ENCODE results near the gene CHST11. TPM values are rescaled to one million over a fixed set of nuclear protein-coding genes. Genes with fewer than 3 reads are reported as not detected.

Gene CHST11
- total RNA-seq, 8 experiments from 2014 or later = 9.3 to 36.8 (median 12.9) TPM

DNA sequence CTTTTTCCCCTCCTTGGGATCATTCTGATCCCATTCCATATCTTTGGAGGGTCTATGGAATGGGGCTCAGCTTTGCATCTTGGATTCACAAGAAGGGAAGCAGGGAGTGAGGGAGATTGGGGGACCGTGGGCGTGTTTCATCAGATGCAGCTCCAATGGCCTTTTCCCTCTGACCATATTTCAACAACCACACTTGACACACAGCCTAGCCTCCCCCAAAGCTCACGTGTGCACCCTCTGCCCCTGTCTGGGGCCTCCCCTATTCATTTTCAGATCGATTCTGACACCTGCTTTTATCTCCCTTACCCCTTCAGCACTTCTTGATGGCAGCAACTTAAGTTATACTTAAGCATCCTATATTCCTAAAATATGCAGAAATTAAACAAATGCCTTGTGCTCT is 126.6 kb downstream of the CHST11 start:
- H3K4me1 ChIP-seq (replicated peaks in 1 of 2) = peaks cover 17 to 36% of the 10 kb centered on the region in 2 donors
- H3K27ac ChIP-seq = no peak overlapping the region
- H3K4me3 ChIP-seq = no peak overlapping the region
- no peak for ATAC-seq (replicated peaks in 6 of 8)
- in situ Hi-C loops (cut with MboI; ENCODE audit: low pct_unique_long_range_greater_than_20kb in 2 of 9, low sequenced_read_pairs in 9 of 9, unreplicated experiment in 9 of 9) = no loop called here
- 13 to 89% (median 58%) methylated on average over 1 to 4 of the region's 4 CpGs; no CpG with 5 or more reads in 3 of the 10 experiments for WGBS, 10 experiments

DNA sequence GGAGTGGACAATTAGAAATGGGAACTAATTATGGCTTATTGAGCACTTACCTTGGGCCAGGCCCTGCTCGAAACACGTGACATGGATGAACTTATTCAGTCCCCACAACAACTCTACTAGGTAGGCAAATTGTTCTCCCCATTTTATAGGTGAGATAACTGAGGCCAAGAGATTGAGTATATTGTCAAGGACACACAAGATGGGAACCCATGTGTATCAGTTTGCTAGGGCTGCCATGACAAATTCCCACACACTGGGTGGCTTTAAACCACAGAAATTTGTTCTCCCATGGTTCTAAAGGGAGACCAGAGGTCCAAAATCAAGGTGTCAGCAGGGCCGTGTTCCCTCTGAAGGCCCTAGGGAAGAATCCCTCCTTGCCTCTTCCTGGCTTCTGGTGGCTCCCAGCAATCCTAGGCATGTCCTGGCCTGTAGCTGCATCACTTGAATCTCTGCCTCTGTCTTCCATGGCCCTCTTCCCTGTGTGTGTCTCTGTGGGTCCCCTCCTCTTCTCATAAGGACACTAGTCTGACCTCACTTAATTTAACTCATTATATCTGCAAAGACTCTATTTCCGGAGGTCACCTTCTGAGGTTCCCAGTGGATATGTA is 128.8 kb downstream of the CHST11 start:
- peak in 1 of 8 experiments; percentile 7 for ATAC-seq (replicated peaks in 6 of 8)
- H3K4me3 ChIP-seq = no peak overlapping the region
- peak overlapping the region in 1 of 2 donors; percentile 38 for H3K27ac ChIP-seq
- WGBS, 10 experiments = 80 to 100% (median 94%) methylated on average over 1 to 4 of the region's 4 CpGs; no CpG with 5 or more reads in 2 of the 10 experiments
- in situ Hi-C loops (cut with MboI; ENCODE audit: low pct_unique_long_range_greater_than_20kb in 2 of 9, low sequenced_read_pairs in 9 of 9, unreplicated experiment in 9 of 9) = no loop called here
- H3K4me1 ChIP-seq (replicated peaks in 1 of 2) = peaks cover 12 to 36% of the 10 kb centered on the region in 2 donors

DNA sequence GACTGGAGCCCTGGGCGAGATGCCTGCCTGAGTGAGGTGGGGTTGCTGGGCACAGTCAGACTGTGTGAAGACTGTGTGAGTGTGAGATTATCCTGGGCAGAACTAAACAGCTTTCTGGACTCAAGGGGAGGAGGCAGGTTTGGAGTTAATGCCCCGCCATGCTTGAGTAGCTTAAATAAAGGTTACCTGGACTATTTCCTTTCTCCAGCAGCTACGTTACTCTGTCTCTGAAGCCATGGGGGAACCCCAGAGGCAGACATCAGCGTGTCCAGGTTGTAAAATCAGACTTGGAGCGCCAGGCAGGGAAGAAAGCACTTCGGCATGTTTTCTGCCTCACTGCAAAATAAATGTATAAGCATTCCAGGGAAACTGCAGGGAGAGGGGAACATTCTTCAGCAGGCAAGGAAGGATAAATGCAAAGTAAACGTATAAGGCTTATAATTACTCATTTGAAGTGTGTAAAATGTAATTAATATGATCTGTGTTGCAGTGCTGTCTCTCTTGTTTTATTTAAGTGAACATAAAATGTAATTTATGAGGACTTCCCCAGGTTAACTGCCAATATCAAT is 129.7 kb downstream of the CHST11 start:
- WGBS, 10 experiments = 70 to 100% (median 78%) methylated on average over 1 to 7 of the region's 7 CpGs; no CpG with 5 or more reads in 3 of the 10 experiments
- H3K27ac ChIP-seq = peak overlapping the region in 1 of 2 donors; percentile 38
- no peak overlapping the region for H3K4me3 ChIP-seq
- in situ Hi-C loops (cut with MboI; ENCODE audit: low pct_unique_long_range_greater_than_20kb in 2 of 9, low sequenced_read_pairs in 9 of 9, unreplicated experiment in 9 of 9) = no loop called here
- peaks cover 12 to 34% of the 10 kb centered on the region in 2 donors for H3K4me1 ChIP-seq (replicated peaks in 1 of 2)
- peak in 5 of 8 experiments; percentile 30 to 78 (median 42) for ATAC-seq (replicated peaks in 6 of 8)

DNA sequence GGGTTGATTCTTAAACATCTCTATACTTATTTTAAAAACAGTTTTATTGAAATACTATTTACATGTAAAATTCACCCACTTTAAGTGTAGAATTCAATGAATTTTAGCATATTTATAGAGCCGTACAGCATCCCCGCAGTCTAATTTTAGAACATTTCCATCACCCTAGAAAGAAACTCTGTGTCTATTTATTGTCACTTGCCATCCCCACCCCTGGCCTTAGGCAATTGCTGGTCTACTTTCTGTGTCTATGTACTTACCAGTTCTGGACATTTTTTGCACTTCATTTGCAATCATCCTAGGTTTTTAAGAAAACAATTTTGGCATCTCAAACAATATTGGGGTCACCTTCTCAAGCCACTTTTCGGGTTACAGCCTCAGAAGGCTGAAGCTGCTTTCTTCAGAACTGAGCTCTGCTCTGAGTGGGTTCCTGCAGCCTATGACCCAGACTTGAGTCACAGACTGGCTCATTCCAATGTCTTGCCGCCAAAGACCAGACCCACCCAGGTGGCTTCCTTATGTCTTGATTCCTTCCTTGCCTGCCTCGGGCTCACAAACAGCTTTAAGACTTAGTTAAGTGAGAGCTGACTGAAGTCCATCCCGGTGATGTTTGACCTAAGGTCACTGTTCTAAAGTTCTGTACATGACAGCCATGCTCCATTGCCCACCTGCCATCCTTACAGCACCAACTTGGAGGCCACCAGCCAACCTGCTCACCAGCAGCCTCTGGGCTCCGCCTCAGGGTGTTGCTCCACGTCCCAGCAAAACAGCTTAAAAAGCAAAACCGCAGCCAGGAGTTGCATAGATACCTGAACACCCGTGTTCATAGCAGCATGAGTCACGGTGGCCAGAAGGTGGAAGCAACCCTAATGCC is 131.5 kb downstream of the CHST11 start:
- WGBS, 10 experiments = 0 to 99% (median 91%) methylated on average over 3 to 9 of the region's 11 CpGs; no CpG with 5 or more reads in 1 of the 10 experiments
- Histone ChIP-seq H3K4me3 (no peak overlapping the region), H3K27ac (no peak overlapping the region), H3K4me1 (replicated peaks in 1 of 2) (peaks cover 10 to 29% of the 10 kb centered on the region in 2 donors)
- in situ Hi-C loops (cut with MboI; ENCODE audit: low pct_unique_long_range_greater_than_20kb in 2 of 9, low sequenced_read_pairs in 9 of 9, unreplicated experiment in 9 of 9) = no loop called here
- peak in 3 of 8 experiments; percentile 79 to 89 (median 86) for ATAC-seq (replicated peaks in 6 of 8)

DNA sequence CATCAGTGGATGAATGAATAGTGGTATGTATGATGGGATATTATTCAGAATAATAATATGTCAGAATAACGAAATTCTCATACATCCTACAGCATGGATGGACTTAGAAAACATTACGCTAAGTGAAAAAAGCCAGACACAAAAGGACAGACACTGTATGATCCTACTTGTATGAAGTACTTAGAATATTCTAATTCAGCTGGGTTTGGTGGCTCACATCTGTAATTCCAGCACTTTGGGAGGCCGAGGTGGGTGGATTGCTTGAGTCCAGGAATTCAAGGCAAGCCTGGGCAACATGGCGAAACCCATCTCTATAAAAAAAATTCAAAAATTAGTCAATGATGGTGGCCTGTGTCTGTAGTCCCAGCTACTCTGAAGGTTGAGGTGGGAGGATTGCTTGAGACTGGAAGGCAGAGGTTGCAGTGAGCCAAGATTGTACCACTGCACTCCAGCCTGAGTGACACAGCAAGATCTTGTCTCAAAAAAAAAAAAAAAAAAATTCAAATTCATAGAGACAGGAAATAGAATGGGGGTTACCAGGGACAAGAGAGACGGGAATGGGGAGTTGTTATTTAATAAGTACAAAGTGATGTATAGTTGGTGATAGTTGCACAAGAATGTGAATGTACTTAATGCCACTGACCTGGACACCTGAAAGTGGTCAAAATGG is 132.3 kb downstream of the CHST11 start:
- Histone ChIP-seq H3K4me3 (no peak overlapping the region), H3K4me1 (replicated peaks in 1 of 2) (peaks cover 10 to 26% of the 10 kb centered on the region in 2 donors), H3K27ac (no peak overlapping the region)
- in situ Hi-C loops (cut with MboI; ENCODE audit: low pct_unique_long_range_greater_than_20kb in 2 of 9, low sequenced_read_pairs in 9 of 9, unreplicated experiment in 9 of 9) = no loop called here
- WGBS, 10 experiments = 17 to 100% (median 62%) methylated on average over 2 to 5 of the region's 5 CpGs
- peak in 2 of 8 experiments; percentile 51 to 68 for ATAC-seq (replicated peaks in 6 of 8)

DNA sequence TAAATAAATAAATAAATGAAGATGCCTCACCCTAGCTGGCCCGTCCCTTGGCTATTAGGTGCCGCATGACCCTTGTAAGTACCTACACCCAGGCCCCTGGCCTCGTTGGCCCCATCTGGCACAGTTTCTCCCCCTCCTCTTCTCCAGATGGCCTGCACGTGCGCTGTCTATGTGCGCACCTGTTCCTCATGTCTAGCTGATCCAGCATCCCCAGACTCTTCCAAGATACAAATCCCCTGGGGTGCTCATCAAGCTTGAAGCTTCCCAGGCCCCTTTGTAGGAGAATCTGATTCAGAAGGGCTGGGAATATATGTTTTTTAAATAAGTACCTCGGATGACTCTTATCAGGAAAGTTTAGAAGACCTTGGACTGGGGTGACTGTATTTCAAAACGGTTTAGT is 133.3 kb downstream of the CHST11 start:
- Histone ChIP-seq H3K4me1 (replicated peaks in 1 of 2) (peaks cover 10 to 21% of the 10 kb centered on the region in 2 donors), H3K4me3 (no peak overlapping the region), H3K27ac (no peak overlapping the region)
- ATAC-seq (replicated peaks in 6 of 8) = no peak
- 40 to 100% (median 85%) methylated on average over 1 to 5 of the region's 8 CpGs; no CpG with 5 or more reads in 2 of the 10 experiments for WGBS, 10 experiments
- in situ Hi-C loops (cut with MboI; ENCODE audit: low pct_unique_long_range_greater_than_20kb in 2 of 9, low sequenced_read_pairs in 9 of 9, unreplicated experiment in 9 of 9) = no loop called here

DNA sequence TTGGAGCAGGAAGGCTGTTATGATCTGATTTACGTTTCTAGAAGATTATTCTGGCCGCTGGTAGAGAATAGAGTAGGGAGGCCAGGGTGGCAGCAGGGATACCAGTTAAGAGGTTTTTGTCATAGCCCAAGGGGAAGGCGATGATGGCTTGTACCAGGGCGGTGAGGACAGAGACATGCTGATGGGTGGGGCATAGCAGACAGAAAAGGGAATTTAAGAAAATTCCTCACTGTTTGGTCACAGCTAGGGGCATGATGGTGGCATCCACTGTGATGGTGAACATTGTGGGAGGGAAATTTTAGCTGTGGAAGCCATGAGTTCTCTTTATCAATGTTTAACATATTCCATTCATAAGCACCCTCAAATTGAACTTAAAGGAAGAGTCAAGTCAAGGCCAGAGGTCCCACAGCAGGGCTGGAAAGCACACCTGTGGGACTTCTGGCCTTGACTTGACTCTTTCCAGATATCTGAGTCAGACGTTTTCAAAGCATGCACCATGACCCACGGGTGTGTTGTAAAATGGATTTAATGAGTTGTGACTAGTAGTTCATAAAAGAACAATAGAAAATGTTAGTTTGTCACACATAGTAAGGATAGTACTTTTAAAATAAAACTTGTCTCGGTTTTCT is 134.6 kb downstream of the CHST11 start:
- Histone ChIP-seq H3K4me3 (no peak overlapping the region), H3K27ac (no peak overlapping the region), H3K4me1 (replicated peaks in 1 of 2) (peaks cover 8 to 10% of the 10 kb centered on the region in 2 donors)
- in situ Hi-C loops (cut with MboI; ENCODE audit: low pct_unique_long_range_greater_than_20kb in 2 of 9, low sequenced_read_pairs in 9 of 9, unreplicated experiment in 9 of 9) = no loop called here
- WGBS, 10 experiments = 0 to 72% (median 59%) methylated on average over 1 to 6 of the region's 7 CpGs; no CpG with 5 or more reads in 1 of the 10 experiments
- ATAC-seq (replicated peaks in 6 of 8) = no peak

DNA sequence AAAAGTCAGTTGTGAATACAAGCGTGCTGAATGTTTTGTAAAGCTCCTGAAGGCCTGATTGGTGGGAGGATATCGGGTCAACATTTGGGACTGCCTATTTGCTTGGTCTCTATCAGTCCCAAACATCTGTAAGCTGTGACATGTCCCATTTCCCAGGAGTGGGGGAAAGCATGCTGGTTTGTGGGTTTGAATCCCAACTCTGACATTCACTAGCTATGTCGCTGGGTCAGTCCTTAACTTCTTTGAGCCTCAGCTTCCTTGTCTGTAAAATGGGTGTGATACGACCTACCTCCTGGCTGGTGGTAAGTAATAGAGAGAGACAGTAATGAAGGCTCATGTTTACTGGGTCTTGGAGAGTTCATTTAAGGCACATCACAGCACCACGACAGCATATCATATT is 136.7 kb downstream of the CHST11 start:
- Histone ChIP-seq H3K4me1 (replicated peaks in 1 of 2) (peaks cover 18 to 23% of the 10 kb centered on the region in 2 donors), H3K4me3 (no peak overlapping the region), H3K27ac (no peak overlapping the region)
- ATAC-seq (replicated peaks in 6 of 8) = no peak
- in situ Hi-C loops (cut with MboI; ENCODE audit: low pct_unique_long_range_greater_than_20kb in 2 of 9, low sequenced_read_pairs in 9 of 9, unreplicated experiment in 9 of 9) = no loop called here
- 0 to 100% (median 84%) methylated on average over 1 to 4 of the region's 5 CpGs; no CpG with 5 or more reads in 2 of the 10 experiments for WGBS, 10 experiments

DNA sequence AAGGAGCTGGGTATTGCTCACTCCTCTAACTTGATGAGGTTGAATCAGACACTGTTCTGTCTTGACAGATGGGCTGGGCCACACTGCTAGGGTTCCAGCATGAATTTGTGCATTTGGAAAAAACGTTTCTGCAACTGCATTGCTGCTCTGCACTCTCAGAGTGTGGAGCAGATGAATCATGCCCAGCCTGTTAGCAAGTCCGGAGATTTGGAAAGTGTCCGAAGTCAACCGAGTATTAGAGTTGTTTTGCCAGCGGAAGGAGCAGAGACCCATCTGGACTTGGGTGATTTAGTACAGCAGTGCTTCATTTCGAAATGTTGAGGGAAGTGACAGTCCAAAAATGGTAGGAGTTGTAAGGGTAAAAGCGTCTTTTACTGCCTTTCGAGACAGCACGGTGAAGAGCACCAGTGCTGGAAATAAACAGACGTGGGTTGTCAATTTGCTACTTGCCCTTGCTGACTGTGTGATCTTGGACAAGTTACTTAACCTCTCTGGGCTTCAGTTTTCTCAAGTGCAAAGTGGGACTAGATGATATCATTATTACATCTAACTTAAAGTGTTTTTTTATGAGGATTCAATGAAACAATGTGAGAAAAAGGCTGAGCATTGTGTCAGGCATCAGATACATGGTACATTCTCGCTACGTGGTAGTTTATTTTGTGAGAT is 139.5 kb downstream of the CHST11 start:
- Histone ChIP-seq H3K4me1 (replicated peaks in 1 of 2) (peaks cover 31 to 47% of the 10 kb centered on the region in 2 donors), H3K4me3 (no peak overlapping the region), H3K27ac (no peak overlapping the region)
- in situ Hi-C loops (cut with MboI; ENCODE audit: low pct_unique_long_range_greater_than_20kb in 2 of 9, low sequenced_read_pairs in 9 of 9, unreplicated experiment in 9 of 9) = no loop called here
- WGBS, 10 experiments = 14 to 100% (median 74%) methylated on average over 2 to 12 of the region's 12 CpGs; no CpG with 5 or more reads in 1 of the 10 experiments
- ATAC-seq (replicated peaks in 6 of 8) = peak; percentile 49 to 97 (median 82)

DNA sequence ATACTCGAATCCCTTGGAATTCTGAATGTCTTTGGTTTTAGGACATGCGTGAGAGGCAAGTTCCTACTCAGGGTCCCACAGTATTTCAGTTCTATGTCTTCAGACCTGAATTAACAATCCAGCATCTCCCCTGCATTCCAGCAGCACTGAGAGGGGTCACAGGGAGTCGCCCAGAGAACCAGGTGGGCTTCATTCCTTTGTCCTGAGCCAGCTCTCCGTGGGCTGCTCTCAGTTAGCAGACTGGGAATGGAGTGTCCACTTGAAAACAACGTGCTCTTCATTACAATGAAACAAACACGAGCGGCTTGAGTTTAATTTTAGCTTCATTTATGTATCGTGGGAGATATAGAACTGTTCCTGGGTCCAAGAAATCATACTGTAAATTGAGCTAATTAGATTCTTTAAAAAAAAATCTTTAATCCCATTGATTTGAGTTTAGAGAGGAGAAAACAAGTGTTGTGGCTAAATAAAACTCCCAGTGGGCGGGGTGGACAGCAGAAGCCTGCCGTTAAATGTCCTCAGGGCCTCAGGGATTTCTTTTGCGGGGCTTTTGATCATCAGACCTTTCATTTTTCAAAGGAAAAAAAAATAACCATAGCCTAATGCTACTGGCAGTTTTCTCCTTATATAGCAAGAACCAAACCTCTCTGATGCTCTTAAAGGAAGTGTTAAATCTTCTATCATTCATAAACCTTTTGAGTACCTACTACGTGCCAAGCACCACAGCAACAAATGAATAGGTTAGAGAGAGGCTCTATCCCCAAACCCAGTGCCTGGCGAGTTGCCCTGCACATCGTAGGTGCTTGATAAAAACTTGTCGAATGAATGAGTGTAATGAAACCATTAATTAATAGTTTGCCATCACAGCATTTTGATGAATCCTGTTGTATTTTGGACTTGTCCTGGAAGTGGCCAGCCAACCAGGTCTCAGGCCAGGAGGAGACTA is 140.4 kb downstream of the CHST11 start:
- in situ Hi-C loops (cut with MboI; ENCODE audit: low pct_unique_long_range_greater_than_20kb in 2 of 9, low sequenced_read_pairs in 9 of 9, unreplicated experiment in 9 of 9) = no loop called here
- no peak overlapping the region for H3K27ac ChIP-seq
- peak in 2 of 8 experiments; percentile 27 to 34 for ATAC-seq (replicated peaks in 6 of 8)
- WGBS, 10 experiments = 31 to 100% (median 69%) methylated on average over 1 to 15 of the region's 15 CpGs
- H3K4me3 ChIP-seq = no peak overlapping the region
- H3K4me1 ChIP-seq (replicated peaks in 1 of 2) = peaks cover 32 to 53% of the 10 kb centered on the region in 2 donors
